Duodenal mucosa (tissue), 2 donors: ENCODE data around the gene MT1G.

Experiments
- H3K27ac ChIP-seq: one replicate; pipeline ENCODE4 v1.7.0; 2013; ENCODE audit warnings: low read depth, low read length
- H3K27me3 ChIP-seq, 2 donors: one replicate each; pipeline ENCODE4 v1.7.0; 2013; ENCODE audit warnings: low read length in 2 of 2, control low read depth in 1 of 2; ENCODE audit not compliant: insufficient read depth in 2 of 2, control insufficient read depth in 1 of 2
- H3K36me3 ChIP-seq, 2 donors: one replicate each; pipeline ENCODE4 v1.7.0; 2013; ENCODE audit warnings: low read length in 2 of 2, control low read depth in 1 of 2; ENCODE audit not compliant: insufficient read depth in 2 of 2, control insufficient read depth in 1 of 2
- H3K4me1 ChIP-seq, 2 donors: one replicate each; pipeline ENCODE4 v1.7.0; 2013; ENCODE audit warnings: low read length in 2 of 2, control low read depth in 1 of 2; ENCODE audit not compliant: insufficient read depth in 2 of 2, control insufficient read depth in 1 of 2
- H3K4me3 ChIP-seq, 2 donors: one replicate each; pipeline ENCODE4 v1.7.0; 2013; ENCODE audit warnings: low read length in 2 of 2, low read depth in 1 of 2
- H3K9ac ChIP-seq, 2 donors: one replicate each; pipeline ENCODE4 v1.7.0; 2013; ENCODE audit warnings: low read length in 2 of 2, low read depth in 1 of 2
- H3K9me3 ChIP-seq, 2 donors: one replicate each; pipeline ENCODE4 v1.7.0; 2013; ENCODE audit warnings: low read length in 2 of 2, control low read depth in 1 of 2; ENCODE audit not compliant: control insufficient read depth in 1 of 2

MT1G gene

GRCh38 chr16:56686758-56687157 lies 18.9 kb upstream of the MT1G start:
- Histone ChIP-seq H3K27ac (no peak overlapping the region), H3K36me3 (peaks cover 4 to 5% of the 10 kb centered on the region in 2 donors), H3K9me3 (no peaks in the 10 kb centered on the region), H3K27me3 (no peaks in the 10 kb centered on the region), H3K9ac (no peak overlapping the region), H3K4me3 (no peak overlapping the region), H3K4me1 (peaks cover 22 to 23% of the 10 kb centered on the region in 2 donors)

DNA sequence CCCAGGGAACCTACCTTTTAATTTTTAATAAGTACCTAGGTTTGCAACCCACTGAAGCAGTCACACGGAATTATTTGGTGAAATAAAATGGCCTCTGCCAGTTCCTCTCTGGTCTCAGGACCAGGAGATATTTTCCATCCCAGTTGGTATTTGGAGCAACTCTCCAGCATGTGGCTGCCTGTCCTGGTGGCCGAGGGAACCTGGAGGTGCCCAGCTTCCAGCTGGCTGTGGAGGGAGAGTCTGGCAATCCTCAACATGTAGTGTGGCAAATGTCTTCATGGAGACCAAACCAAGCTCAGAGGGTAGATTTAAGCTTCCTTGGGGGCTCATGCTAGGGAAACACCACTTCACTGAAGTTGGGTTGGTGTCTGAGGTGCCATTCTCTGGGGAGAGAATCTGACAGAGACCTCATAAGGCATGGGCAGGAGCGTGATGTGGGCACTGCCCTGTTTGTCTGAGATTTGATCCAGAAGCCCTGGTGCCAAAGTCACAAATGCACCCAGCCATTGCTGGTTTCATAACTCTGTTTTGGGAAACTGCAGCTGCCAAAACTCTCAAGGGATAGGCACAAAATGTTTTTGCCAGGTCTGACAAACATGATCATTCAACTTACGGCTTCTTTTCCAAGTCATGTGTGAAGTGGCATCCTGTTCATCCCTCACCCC lies 17.2 kb upstream of the MT1G start:
- H3K4me1 ChIP-seq: peaks cover 25 to 26% of the 10 kb centered on the region in 2 donors

GRCh38 chr16:56684256-56684925 lies 16.5 kb upstream of the MT1G start:
- Histone ChIP-seq H3K4me1 (peaks cover 23 to 26% of the 10 kb centered on the region in 2 donors), H3K27ac (no peak overlapping the region), H3K27me3 (no peaks in the 10 kb centered on the region), H3K4me3 (peak overlapping the region; percentile 26 to 56), H3K9ac (peak overlapping the region in 1 of 2 donors; percentile 95), H3K36me3 (peaks cover 4 to 5% of the 10 kb centered on the region in 2 donors), H3K9me3 (no peaks in the 10 kb centered on the region)

More for the DNA sequence above, 17.2 kb upstream of the MT1G start:
- H3K27me3 ChIP-seq: no peaks in the 10 kb centered on the region
- H3K9ac ChIP-seq: no peak overlapping the region
- H3K36me3 ChIP-seq: peaks cover 4 to 5% of the 10 kb centered on the region in 2 donors
- H3K4me3 ChIP-seq: no peak overlapping the region
- no peak overlapping the region for H3K27ac ChIP-seq
- no peaks in the 10 kb centered on the region for H3K9me3 ChIP-seq

- H3K9me3 ChIP-seq: no peaks in the 10 kb centered on the region
- H3K9ac ChIP-seq: peak overlapping the region; percentile 93 to 95
- H3K27me3 ChIP-seq: no peaks in the 10 kb centered on the region
- peak overlapping the region; percentile 51 for H3K27ac ChIP-seq
- peak overlapping the region; percentile 77 to 95 for H3K4me3 ChIP-seq
- peaks cover 4 to 5% of the 10 kb centered on the region in 2 donors for H3K36me3 ChIP-seq
- peaks cover 20 to 26% of the 10 kb centered on the region in 2 donors for H3K4me1 ChIP-seq
These were observed 15.7 kb upstream of the MT1G start for GRCh38 chr16:56683424-56684172.

GRCh38 chr16:56682703-56683397 lies 15.0 kb upstream of the MT1G start:
- peak overlapping the region; percentile 93 to 95 for H3K9ac ChIP-seq
- H3K27ac ChIP-seq: peak overlapping the region; percentile 39

GRCh38 chr16:56681939-56682702 lies 14.3 kb upstream of the MT1G start, which contains the start of gene MT1X:
Gene MT1X (plus strand): TSS chr16:56682470. CDS start chr16:56682541, 71 bp downstream.
- H3K4me1 ChIP-seq: peaks cover 20 to 26% of the 10 kb centered on the region in 2 donors
- peaks cover 4 to 5% of the 10 kb centered on the region in 2 donors for H3K36me3 ChIP-seq
- peak within 1 kb of the TSS; percentile 93 to 95 for H3K9ac ChIP-seq
- no peaks in the 10 kb centered on the region for H3K27me3 ChIP-seq
- H3K4me3 ChIP-seq: peak within 1 kb of the TSS; percentile 77 to 95
- H3K9me3 ChIP-seq: no peaks in the 10 kb centered on the region
- peak within 1 kb of the TSS; percentile 72 for H3K27ac ChIP-seq

More at GRCh38 chr16:56682703-56683397, 15.0 kb upstream of the MT1G start:
- Histone ChIP-seq H3K27me3 (no peaks in the 10 kb centered on the region), H3K36me3 (peaks cover 4 to 5% of the 10 kb centered on the region in 2 donors), H3K4me3 (peak overlapping the region; percentile 77 to 95), H3K4me1 (peaks cover 20 to 26% of the 10 kb centered on the region in 2 donors), H3K9me3 (no peaks in the 10 kb centered on the region)

- no peaks in the 10 kb centered on the region for H3K36me3 ChIP-seq
- H3K4me3 ChIP-seq: no peak overlapping the region
- no peaks in the 10 kb centered on the region for H3K9me3 ChIP-seq
- no peak overlapping the region for H3K9ac ChIP-seq
- H3K27me3 ChIP-seq: no peaks in the 10 kb centered on the region
- peaks cover 20 to 30% of the 10 kb centered on the region in 2 donors for H3K4me1 ChIP-seq
- H3K27ac ChIP-seq: no peak overlapping the region
These were observed 12.0 kb upstream of the MT1G start for GRCh38 chr16:56679818-56680217.

GRCh38 chr16:56679078-56679730 lies 11.3 kb upstream of the MT1G start:
- Histone ChIP-seq H3K9me3 (no peaks in the 10 kb centered on the region), H3K9ac (no peak overlapping the region), H3K4me1 (peaks cover 18 to 26% of the 10 kb centered on the region in 2 donors), H3K4me3 (no peak overlapping the region), H3K27ac (no peak overlapping the region), H3K27me3 (no peaks in the 10 kb centered on the region), H3K36me3 (no peaks in the 10 kb centered on the region)

DNA sequence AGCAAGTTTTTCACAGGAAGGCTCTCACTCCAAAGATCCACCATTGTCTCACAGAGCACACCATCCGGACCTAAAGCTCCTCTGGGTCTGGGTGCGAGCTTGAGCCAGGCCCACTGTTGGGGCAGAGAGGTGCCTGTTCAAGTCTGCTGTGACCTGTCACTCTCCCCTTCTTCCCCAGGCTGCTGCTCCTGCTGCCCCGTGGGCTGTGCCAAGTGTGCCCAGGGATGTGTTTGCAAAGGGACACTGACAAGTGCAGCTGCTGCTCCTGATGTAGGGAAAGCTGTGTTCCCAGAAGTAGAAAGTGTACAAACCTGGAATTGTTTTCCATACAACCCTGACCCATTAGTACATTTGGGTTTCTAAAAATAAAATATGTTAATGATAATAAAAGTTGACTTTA lies 9.6 kb upstream of the MT1G start:
- H3K27me3 ChIP-seq: no peaks in the 10 kb centered on the region
- H3K4me3 ChIP-seq: no peak overlapping the region
- H3K36me3 ChIP-seq: no peaks in the 10 kb centered on the region
- no peak overlapping the region for H3K9ac ChIP-seq
- H3K4me1 ChIP-seq: peaks cover 4 to 10% of the 10 kb centered on the region in 2 donors
- H3K27ac ChIP-seq: no peak overlapping the region
- no peaks in the 10 kb centered on the region for H3K9me3 ChIP-seq
